Measurements from ENCODE around the gene BLTP1. TPM values are rescaled to one million over a fixed set of nuclear protein-coding genes. Genes with fewer than 3 reads are reported as not detected.

The BLTP1 gene
- total and polyA plus RNA-seq, 2 experiments from 2014 or later: 12.9 to 62.5 TPM

DNA sequence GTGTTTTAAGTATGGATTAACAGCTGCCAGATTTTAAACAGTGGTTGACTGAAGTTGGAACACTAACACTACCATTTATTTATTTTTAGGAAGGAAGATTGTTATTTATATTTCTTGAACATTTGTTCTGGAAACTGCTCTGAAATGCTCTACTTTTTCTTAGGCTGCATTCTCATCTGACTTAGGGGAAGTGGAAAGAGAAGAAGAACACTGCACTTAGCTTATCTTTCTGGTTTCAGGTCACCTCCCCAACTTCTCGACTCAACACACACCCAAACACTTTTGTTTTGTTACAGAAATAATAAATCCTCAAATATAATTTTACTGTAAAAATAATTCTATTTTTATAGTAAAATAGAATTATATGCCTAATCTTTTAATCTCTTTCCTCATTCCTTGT lies 18.6 kb downstream of the BLTP1 start:
- Histone ChIP-seq H3K4me3 (no peak overlapping the region), H3K4me2 (no peak overlapping the region), H2AFZ (no peak overlapping the region), H3K4me1 (ENCODE audit: insufficient read depth) (no peaks in the 10 kb centered on the region), H4K20me1 (replicated peaks; ENCODE audit: insufficient read depth) (0 out of 2 replicates have a peak, but pooled peaks cover 6% of the 10 kb centered on the region), H3K27me3 (ENCODE audit: insufficient read depth) (no peaks in the 10 kb centered on the region), H3K79me2 (replicated peaks; ENCODE audit: insufficient read depth) (peaks cover 41% of the 10 kb centered on the region), H3K27ac (ENCODE audit: low read depth) (no peak overlapping the region), H3K9me2 (ENCODE audit: insufficient read depth) (no peaks in the 10 kb centered on the region), H3F3A (replicated peaks; ENCODE audit: low read depth) (no peaks in the 10 kb centered on the region), H3K36me3 (ENCODE audit: insufficient read depth) (no peaks in the 10 kb centered on the region)
- no peaks in the 10 kb centered on the region for H3K4me1 Mint-ChIP-seq
- no peaks in the 10 kb centered on the region for H3K9me3 Mint-ChIP-seq
- DNase-seq (ENCODE audit: low spot score) (no peak), ATAC-seq (no peak)
- no peaks in the 10 kb centered on the region for H3K27me3 Mint-ChIP-seq (ENCODE audit: insufficient read depth, low read depth, poor library complexity)
- no peak overlapping the region for H3K27ac Mint-ChIP-seq
- no peaks in the 10 kb centered on the region for H3K36me3 Mint-ChIP-seq (ENCODE audit: low read depth)
- TF ChIP-seq JUNB (IDR thresholded peaks at IDR 0.05; ENCODE audit: unreplicated experiment) (no peak), EZH2phosphoT487 (IDR thresholded peaks at IDR 0.05; ENCODE audit: unreplicated experiment) (no peak), POLR2AphosphoS5 (IDR thresholded peaks at IDR 0.05; ENCODE audit: low read depth) (no peak), STAT1 (IDR thresholded peaks at IDR 0.05; ENCODE audit: unreplicated experiment) (no peak), ZNF331 (CRISPR knock-in tag; IDR thresholded peaks at IDR 0.05; ENCODE audit: low read depth) (no peak)
- TF ChIP-seq, protein P1, sequence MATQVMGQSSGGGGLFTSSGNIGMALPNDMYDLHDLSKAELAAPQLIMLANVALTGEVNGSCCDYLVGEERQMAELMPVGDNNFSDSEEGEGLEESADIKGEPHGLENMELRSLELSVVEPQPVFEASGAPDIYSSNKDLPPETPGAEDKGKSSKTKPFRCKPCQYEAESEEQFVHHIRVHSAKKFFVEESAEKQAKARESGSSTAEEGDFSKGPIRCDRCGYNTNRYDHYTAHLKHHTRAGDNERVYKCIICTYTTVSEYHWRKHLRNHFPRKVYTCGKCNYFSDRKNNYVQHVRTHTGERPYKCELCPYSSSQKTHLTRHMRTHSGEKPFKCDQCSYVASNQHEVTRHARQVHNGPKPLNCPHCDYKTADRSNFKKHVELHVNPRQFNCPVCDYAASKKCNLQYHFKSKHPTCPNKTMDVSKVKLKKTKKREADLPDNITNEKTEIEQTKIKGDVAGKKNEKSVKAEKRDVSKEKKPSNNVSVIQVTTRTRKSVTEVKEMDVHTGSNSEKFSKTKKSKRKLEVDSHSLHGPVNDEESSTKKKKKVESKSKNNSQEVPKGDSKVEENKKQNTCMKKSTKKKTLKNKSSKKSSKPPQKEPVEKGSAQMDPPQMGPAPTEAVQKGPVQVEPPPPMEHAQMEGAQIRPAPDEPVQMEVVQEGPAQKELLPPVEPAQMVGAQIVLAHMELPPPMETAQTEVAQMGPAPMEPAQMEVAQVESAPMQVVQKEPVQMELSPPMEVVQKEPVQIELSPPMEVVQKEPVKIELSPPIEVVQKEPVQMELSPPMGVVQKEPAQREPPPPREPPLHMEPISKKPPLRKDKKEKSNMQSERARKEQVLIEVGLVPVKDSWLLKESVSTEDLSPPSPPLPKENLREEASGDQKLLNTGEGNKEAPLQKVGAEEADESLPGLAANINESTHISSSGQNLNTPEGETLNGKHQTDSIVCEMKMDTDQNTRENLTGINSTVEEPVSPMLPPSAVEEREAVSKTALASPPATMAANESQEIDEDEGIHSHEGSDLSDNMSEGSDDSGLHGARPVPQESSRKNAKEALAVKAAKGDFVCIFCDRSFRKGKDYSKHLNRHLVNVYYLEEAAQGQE (IDR thresholded peaks at IDR 0.05; ENCODE audit: unreplicated experiment): no peak
- H3K4me3 Mint-ChIP-seq: no peak overlapping the region

DNA sequence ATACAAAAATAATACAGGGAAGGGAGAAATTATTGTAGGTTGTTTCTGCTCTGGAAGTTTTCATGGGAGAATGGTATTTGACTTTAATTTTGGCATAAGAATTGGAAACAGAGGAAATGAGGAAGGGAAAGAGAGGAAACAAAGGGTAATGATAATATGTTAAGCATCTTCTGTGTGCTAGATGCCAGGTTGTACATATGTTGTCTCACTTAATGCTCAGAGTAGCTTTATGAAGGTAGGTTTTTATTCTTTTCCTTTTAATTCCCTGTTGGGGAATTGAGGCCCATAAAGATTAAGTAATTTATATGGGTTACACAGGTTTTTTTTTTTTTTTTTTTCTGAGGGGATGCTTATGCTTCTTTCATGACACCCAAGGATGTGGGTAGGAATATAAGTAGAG lies 19.2 kb downstream of the BLTP1 start:
- no peak overlapping the region for H3K27ac Mint-ChIP-seq

DNA sequence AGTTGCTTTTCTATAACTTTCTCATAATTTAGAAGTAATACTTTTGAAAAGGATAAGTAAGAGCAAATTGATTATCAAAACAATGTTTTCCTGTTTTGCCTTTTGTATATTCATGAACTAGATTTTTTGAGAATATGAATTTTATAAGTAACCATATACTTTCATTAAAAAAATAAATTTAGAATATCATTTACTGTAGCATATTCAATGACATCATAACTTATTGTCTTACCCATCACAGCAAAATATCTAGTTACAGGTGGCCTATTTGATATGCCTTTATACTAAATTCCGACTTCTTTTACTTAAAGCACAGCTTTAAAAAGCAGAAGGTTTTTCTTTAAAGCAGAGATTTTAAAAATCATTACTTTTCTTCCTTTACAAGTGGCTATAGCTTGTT lies 20.1 kb downstream of the BLTP1 start:
- no peaks in the 10 kb centered on the region for H3K4me1 Mint-ChIP-seq
- H3K4me3 ChIP-seq: no peak overlapping the region
- no peak for DNase-seq (ENCODE audit: low spot score)
- H3K4me2 ChIP-seq: no peak overlapping the region
- H3K27ac ChIP-seq (ENCODE audit: low read depth): no peak overlapping the region
- no peak for ATAC-seq
- H3K27me3 ChIP-seq (ENCODE audit: insufficient read depth): no peaks in the 10 kb centered on the region
- H3K9me2 ChIP-seq (ENCODE audit: insufficient read depth): no peaks in the 10 kb centered on the region
- no peak overlapping the region for H2AFZ ChIP-seq
- H4K20me1 ChIP-seq (replicated peaks; ENCODE audit: insufficient read depth): 0 out of 2 replicates have a peak, but pooled peaks cover 6% of the 10 kb centered on the region
- peaks cover 4% of the 10 kb centered on the region; the same call in 2 of the 3 replicates for H3K36me3 Mint-ChIP-seq (ENCODE audit: low read depth)
- no peaks in the 10 kb centered on the region for H3K36me3 ChIP-seq (ENCODE audit: insufficient read depth)
- no peaks in the 10 kb centered on the region for H3K4me1 ChIP-seq (ENCODE audit: insufficient read depth)
- no peak overlapping the region for H3K4me3 Mint-ChIP-seq
- no peaks in the 10 kb centered on the region for H3K9me3 Mint-ChIP-seq
- H3K27ac Mint-ChIP-seq: no peak overlapping the region
- H3F3A ChIP-seq (replicated peaks; ENCODE audit: low read depth): no peaks in the 10 kb centered on the region
- H3K27me3 Mint-ChIP-seq (ENCODE audit: insufficient read depth, low read depth, poor library complexity): no peaks in the 10 kb centered on the region
- peaks cover 27% of the 10 kb centered on the region for H3K79me2 ChIP-seq (replicated peaks; ENCODE audit: insufficient read depth)
- TF ChIP-seq, protein P2, sequence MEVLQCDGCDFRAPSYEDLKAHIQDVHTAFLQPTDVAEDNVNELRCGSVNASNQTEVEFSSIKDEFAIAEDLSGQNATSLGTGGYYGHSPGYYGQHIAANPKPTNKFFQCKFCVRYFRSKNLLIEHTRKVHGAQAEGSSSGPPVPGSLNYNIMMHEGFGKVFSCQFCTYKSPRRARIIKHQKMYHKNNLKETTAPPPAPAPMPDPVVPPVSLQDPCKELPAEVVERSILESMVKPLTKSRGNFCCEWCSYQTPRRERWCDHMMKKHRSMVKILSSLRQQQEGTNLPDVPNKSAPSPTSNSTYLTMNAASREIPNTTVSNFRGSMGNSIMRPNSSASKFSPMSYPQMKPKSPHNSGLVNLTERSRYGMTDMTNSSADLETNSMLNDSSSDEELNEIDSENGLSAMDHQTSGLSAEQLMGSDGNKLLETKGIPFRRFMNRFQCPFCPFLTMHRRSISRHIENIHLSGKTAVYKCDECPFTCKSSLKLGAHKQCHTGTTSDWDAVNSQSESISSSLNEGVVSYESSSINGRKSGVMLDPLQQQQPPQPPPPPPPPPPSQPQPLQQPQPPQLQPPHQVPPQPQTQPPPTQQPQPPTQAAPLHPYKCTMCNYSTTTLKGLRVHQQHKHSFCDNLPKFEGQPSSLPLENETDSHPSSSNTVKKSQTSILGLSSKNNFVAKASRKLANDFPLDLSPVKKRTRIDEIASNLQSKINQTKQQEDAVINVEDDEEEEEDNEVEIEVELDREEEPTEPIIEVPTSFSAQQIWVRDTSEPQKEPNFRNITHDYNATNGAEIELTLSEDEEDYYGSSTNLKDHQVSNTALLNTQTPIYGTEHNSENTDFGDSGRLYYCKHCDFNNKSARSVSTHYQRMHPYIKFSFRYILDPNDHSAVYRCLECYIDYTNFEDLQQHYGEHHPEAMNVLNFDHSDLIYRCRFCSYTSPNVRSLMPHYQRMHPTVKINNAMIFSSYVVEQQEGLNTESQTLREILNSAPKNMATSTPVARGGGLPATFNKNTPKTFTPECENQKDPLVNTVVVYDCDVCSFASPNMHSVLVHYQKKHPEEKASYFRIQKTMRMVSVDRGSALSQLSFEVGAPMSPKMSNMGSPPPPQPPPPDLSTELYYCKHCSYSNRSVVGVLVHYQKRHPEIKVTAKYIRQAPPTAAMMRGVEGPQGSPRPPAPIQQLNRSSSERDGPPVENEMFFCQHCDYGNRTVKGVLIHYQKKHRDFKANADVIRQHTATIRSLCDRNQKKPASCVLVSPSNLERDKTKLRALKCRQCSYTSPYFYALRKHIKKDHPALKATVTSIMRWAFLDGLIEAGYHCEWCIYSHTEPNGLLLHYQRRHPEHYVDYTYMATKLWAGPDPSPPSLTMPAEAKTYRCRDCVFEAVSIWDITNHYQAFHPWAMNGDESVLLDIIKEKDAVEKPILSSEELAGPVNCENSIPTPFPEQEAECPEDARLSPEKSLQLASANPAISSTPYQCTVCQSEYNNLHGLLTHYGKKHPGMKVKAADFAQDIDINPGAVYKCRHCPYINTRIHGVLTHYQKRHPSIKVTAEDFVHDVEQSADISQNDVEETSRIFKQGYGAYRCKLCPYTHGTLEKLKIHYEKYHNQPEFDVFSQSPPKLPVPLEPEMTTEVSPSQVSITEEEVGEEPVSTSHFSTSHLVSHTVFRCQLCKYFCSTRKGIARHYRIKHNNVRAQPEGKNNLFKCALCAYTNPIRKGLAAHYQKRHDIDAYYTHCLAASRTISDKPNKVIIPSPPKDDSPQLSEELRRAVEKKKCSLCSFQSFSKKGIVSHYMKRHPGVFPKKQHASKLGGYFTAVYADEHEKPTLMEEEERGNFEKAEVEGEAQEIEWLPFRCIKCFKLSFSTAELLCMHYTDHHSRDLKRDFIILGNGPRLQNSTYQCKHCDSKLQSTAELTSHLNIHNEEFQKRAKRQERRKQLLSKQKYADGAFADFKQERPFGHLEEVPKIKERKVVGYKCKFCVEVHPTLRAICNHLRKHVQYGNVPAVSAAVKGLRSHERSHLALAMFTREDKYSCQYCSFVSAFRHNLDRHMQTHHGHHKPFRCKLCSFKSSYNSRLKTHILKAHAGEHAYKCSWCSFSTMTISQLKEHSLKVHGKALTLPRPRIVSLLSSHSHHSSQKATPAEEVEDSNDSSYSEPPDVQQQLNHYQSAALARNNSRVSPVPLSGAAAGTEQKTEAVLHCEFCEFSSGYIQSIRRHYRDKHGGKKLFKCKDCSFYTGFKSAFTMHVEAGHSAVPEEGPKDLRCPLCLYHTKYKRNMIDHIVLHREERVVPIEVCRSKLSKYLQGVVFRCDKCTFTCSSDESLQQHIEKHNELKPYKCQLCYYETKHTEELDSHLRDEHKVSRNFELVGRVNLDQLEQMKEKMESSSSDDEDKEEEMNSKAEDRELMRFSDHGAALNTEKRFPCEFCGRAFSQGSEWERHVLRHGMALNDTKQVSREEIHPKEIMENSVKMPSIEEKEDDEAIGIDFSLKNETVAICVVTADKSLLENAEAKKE (CRISPR knock-in tag; IDR thresholded peaks at IDR 0.05): no peak
- TF ChIP-seq STAT1 (IDR thresholded peaks at IDR 0.05; ENCODE audit: unreplicated experiment) (no peak), CREB1 (CRISPR knock-in tag; IDR thresholded peaks at IDR 0.05; ENCODE audit: low read depth) (no peak)

More for the DNA sequence above, 19.2 kb downstream of the BLTP1 start:
- no peaks in the 10 kb centered on the region for H3K36me3 ChIP-seq (ENCODE audit: insufficient read depth)
- H3F3A ChIP-seq (replicated peaks; ENCODE audit: low read depth): no peaks in the 10 kb centered on the region
- no peak overlapping the region for H2AFZ ChIP-seq
- no peak overlapping the region for H3K4me3 ChIP-seq
- TF ChIP-seq NANOG (IDR thresholded peaks at IDR 0.05; ENCODE audit: borderline replicate concordance): no peak
- no peaks in the 10 kb centered on the region for H3K27me3 ChIP-seq (ENCODE audit: insufficient read depth)
- no peak for DNase-seq (ENCODE audit: low spot score)
- H3K36me3 Mint-ChIP-seq (ENCODE audit: low read depth): no peaks in the 10 kb centered on the region
- no peak overlapping the region for H3K4me3 Mint-ChIP-seq
- H3K27ac ChIP-seq (ENCODE audit: low read depth): no peak overlapping the region
- no peaks in the 10 kb centered on the region for H3K4me1 ChIP-seq (ENCODE audit: insufficient read depth)
- no peak overlapping the region for H3K4me2 ChIP-seq
- no peaks in the 10 kb centered on the region for H3K9me3 Mint-ChIP-seq
- no peaks in the 10 kb centered on the region for H3K9me2 ChIP-seq (ENCODE audit: insufficient read depth)
- 0 out of 2 replicates have a peak, but pooled peaks cover 6% of the 10 kb centered on the region for H4K20me1 ChIP-seq (replicated peaks; ENCODE audit: insufficient read depth)
- no peak for ATAC-seq
- H3K4me1 Mint-ChIP-seq: no peaks in the 10 kb centered on the region
- no peaks in the 10 kb centered on the region for H3K27me3 Mint-ChIP-seq (ENCODE audit: insufficient read depth, low read depth, poor library complexity)
- peaks cover 36% of the 10 kb centered on the region for H3K79me2 ChIP-seq (replicated peaks; ENCODE audit: insufficient read depth)
